HCT116 (cell line): Measurements from ENCODE around the gene WDR72. TPM values are rescaled to one million over a fixed set of nuclear protein-coding genes. Genes with fewer than 3 reads are reported as not detected.

Experiments
- ATAC-seq: fragments of 200-7000 bp; cut with Tn5 transposase; 2 replicates; pipeline ENCODE4 v1.9.1; 2020; ENCODE audit warnings: mild to moderate bottlenecking, moderate library complexity
- BruUV-seq: library from RNA; stranded (reverse); fragments of 400-500 nt; replicated peaks from 2 replicates; lab custom pipeline; 2021; lab: Mats Ljungman, UMichigan
- CTCF ChIA-PET: fragments of 300-600 bp; sonication (Branson Sonifier 250); formaldehyde crosslinking; loops from one replicate; lab custom pipeline; 2021; ENCODE audit warnings: antibody characterized with exemption; lab: Charles Lee
- POLR2A ChIA-PET: fragments of 300-600, 350-600 bp; sonication (Branson Sonifier 250); formaldehyde crosslinking; loops from one replicate; lab custom pipeline; 2021; ENCODE audit warnings: antibody characterized with exemption; lab: Charles Lee
- RAD21 ChIA-PET, 2 experiments: fragments of 300-600 bp; sonication (Branson Sonifier 250); formaldehyde crosslinking; loops; one replicate each; lab custom pipeline; 2023; ENCODE audit warnings: low total read pairs in 2 of 2; ENCODE audit not compliant: uncharacterized antibody in 2 of 2, unreplicated experiment in 2 of 2, low non-redundant PET in 1 of 2; lab: Charles Lee
- DNase-seq: peaks from one replicate; pipeline ENCODE4 v3.0.0-alpha.2; 2010; ENCODE audit warnings: low read depth, low spot score
- H2AFZ ChIP-seq: fragments of 200-600 bp; shearing (Covaris generic), sonication (generic); 2 replicates; pipeline ENCODE4 v1.6.1; 2017; ENCODE audit warnings: low read depth, mixed run types, mixed read lengths, antibody characterized with exemption, low read length; ENCODE audit not compliant: poor library complexity, severe bottlenecking
- H3K27ac ChIP-seq: 2 replicates; pipeline ENCODE4 v1.5.1; 2012; ENCODE audit warnings: low read depth, low read length
- H3K27me3 ChIP-seq: fragments of 200-600 bp; sonication (generic); 2 replicates; pipeline ENCODE4 v1.6.1; 2016; ENCODE audit warnings: mixed run types, low read length, mixed read lengths; ENCODE audit not compliant: insufficient read depth
- H3K36me3 ChIP-seq, 2 experiments: fragments of 200-500 bp in 1 of 2; fragments of 200-600 bp in 1 of 2; sonication (Bioruptor generic) in 1 of 2; sonication (generic) in 1 of 2; 2 replicates each; pipeline versions ENCODE4 v1.5.1 to v1.6.1; 2014 to 2016; ENCODE audit warnings: low read length in 2 of 2, inconsistent platforms in 1 of 2, mixed read lengths in 1 of 2, mixed run types in 1 of 2; ENCODE audit not compliant: insufficient read depth in 2 of 2, control insufficient read depth in 1 of 2
- H3K4me1 ChIP-seq, 2 experiments: fragments of 200-600 bp in 1 of 2; sonication (generic) in 1 of 2; 2 replicates each; pipeline versions ENCODE4 v1.5.1 to v1.6.1; 2012 to 2017; ENCODE audit warnings: low read length in 2 of 2, inconsistent platforms in 1 of 2, mild to moderate bottlenecking in 1 of 2, mixed read lengths in 1 of 2, mixed run types in 1 of 2, moderate library complexity in 1 of 2; ENCODE audit not compliant: insufficient read depth in 2 of 2, control insufficient read depth in 1 of 2
- H3K4me2 ChIP-seq: fragments of 200-600 bp; sonication (generic); 2 replicates; pipeline ENCODE4 v1.6.1; 2017; ENCODE audit warnings: mixed run types, low read length, mixed read lengths
- H3K4me3 ChIP-seq, 2 experiments: fragments of 200-600 bp in 1 of 2; sonication (generic) in 1 of 2; replicated peaks in 1 of 2; 2 replicates each; pipeline ENCODE4 v1.5.1; 2011 to 2016; ENCODE audit warnings: low read length in 2 of 2, control low read depth in 1 of 2, low read depth in 1 of 2, mild to moderate bottlenecking in 1 of 2, mixed read lengths in 1 of 2, mixed run types in 1 of 2
- H3K79me2 ChIP-seq: fragments of 200-600 bp; sonication (generic); 2 replicates; pipeline ENCODE4 v1.6.1; 2017; ENCODE audit warnings: mild to moderate bottlenecking, mixed run types, low read length, moderate library complexity, mixed read lengths; ENCODE audit not compliant: insufficient read depth
- H3K9ac ChIP-seq: fragments of 200-600 bp; sonication (generic); 2 replicates; pipeline ENCODE4 v1.6.1; 2016; ENCODE audit warnings: low read length, mixed read lengths
- H3K9me2 ChIP-seq: fragments of 200-600 bp; sonication (generic), shearing (Covaris generic); 2 replicates; pipeline ENCODE4 v1.6.1; 2017; ENCODE audit warnings: mixed run types, mild to moderate bottlenecking, moderate library complexity; ENCODE audit not compliant: insufficient read depth
- H3K9me3 ChIP-seq, 2 experiments: fragments of 200-500 bp in 1 of 2; fragments of 200-600 bp in 1 of 2; sonication (Bioruptor generic) in 1 of 2; sonication (generic) in 1 of 2; 2 replicates each; pipeline ENCODE4 v1.6.1; 2014 to 2017; ENCODE audit warnings: low read length in 2 of 2, mixed read lengths in 2 of 2, inconsistent platforms in 1 of 2, low read depth in 1 of 2, mild to moderate bottlenecking in 1 of 2, mixed run types in 1 of 2, moderate library complexity in 1 of 2; ENCODE audit not compliant: control insufficient read depth in 1 of 2, insufficient read depth in 1 of 2
- H4K20me1 ChIP-seq: fragments of 200-600 bp; sonication (generic), shearing (Covaris generic); 2 replicates; pipeline ENCODE4 v1.6.1; 2017; ENCODE audit warnings: mixed run types, mild to moderate bottlenecking, moderate library complexity; ENCODE audit not compliant: insufficient read depth
- CEBPB ChIP-seq: IDR thresholded peaks from 2 replicates; pipeline ENCODE4 v1.6.1; 2012; ENCODE audit warnings: low read depth
- EGR1 ChIP-seq: IDR thresholded peaks from 2 replicates; pipeline ENCODE4 v1.6.1; 2012; ENCODE audit warnings: low read depth
- EZH2 ChIP-seq: fragments of 200-600 bp; sonication (generic); IDR thresholded peaks from 2 replicates; pipeline ENCODE4 v1.6.1; 2017; ENCODE audit warnings: antibody characterized with exemption, mixed run types
- JUND ChIP-seq: IDR thresholded peaks from 2 replicates; pipeline ENCODE4 v1.6.1; 2012
- POLR2A ChIP-seq: IDR thresholded peaks from 2 replicates; pipeline ENCODE4 v1.7.0; 2011; ENCODE audit warnings: borderline replicate concordance; ENCODE audit not compliant: insufficient read depth, insufficient read length; ENCODE audit errors: extremely low read depth
- POLR2AphosphoS5 ChIP-seq: IDR thresholded peaks from 2 replicates; pipeline ENCODE4 v1.6.1; 2011; ENCODE audit warnings: mild to moderate bottlenecking, low read depth, low read length, moderate library complexity
- SP1 ChIP-seq: IDR thresholded peaks from 2 replicates; pipeline ENCODE4 v1.6.1; 2012; ENCODE audit warnings: low read depth
- SRF ChIP-seq: IDR thresholded peaks from 2 replicates; pipeline ENCODE4 v1.6.1; 2012; ENCODE audit warnings: low read depth
- ZBTB33 ChIP-seq: IDR thresholded peaks from 2 replicates; pipeline ENCODE4 v1.6.1; 2011; ENCODE audit warnings: mild to moderate bottlenecking, low read length, moderate library complexity; ENCODE audit not compliant: insufficient replicate concordance; ENCODE audit errors: extremely low read depth
- ZNF274 ChIP-seq: fragments of 200-500 bp; sonication (Bioruptor generic); IDR thresholded peaks from 2 replicates; pipeline ENCODE4 v1.6.1; 2014; ENCODE audit warnings: mild to moderate bottlenecking, low read depth, low read length, inconsistent platforms
- intact Hi-C: fragments of 100-400 bp; cut with micrococcal nuclease; formaldehyde crosslinking; loops from 2 replicates; pipeline ENCODE4 v1.10.0; 2022
- total RNA-seq: library from RNA; stranded (reverse); gene quantifications from one replicate; pipeline ENCODE4 v1.2.1, GENCODE V29; 2021; ENCODE audit not compliant: unreplicated experiment
- TF ChIP-seq, protein P1 (sequence below): IDR thresholded peaks from 2 replicates; pipeline ENCODE4 v1.6.1; 2012

WDR72 gene
- total RNA-seq, 1 experiment from 2014 or later: 5.8 TPM

GRCh38 chr15:53470743-53471142 is 288.7 kb downstream of the WDR72 start:
- Histone ChIP-seq H3K9ac (no peak overlapping the region), H3K9me3 (peaks cover 0 to 3% of the 10 kb centered on the region in 2 experiments; a peak in 2 of 4 replicates), H3K4me3 (no peak overlapping the region), H3K9me2 (no peaks in the 10 kb centered on the region), H3K79me2 (no peaks in the 10 kb centered on the region), H2AFZ (no peak overlapping the region), H4K20me1 (no peaks in the 10 kb centered on the region), H3K27me3 (0 out of 2 replicates have a peak, but pooled peaks cover 12% of the 10 kb centered on the region), H3K4me2 (no peak overlapping the region), H3K27ac (no peak overlapping the region), H3K4me1 (no peaks in the 10 kb centered on the region), H3K36me3 (no peaks in the 10 kb centered on the region)
- no peak for ATAC-seq
- intact Hi-C loops: loop anchor here (5.0 kb wide), 1 partner anchor 38 kb away; no protein-coding TSS in a partner anchor
- ChIA-PET POLR2A (no interaction called here), CTCF (no interaction called here), RAD21 (no interaction called here)
- TF ChIP-seq EZH2 (no peak), ZBTB33 (no peak), EGR1 (no peak), JUND (no peak), ZNF274 (no peak), SRF (no peak), CEBPB (no peak), POLR2AphosphoS5 (no peak), SP1 (no peak), POLR2A (no peak)
- TF ChIP-seq, protein P1, sequence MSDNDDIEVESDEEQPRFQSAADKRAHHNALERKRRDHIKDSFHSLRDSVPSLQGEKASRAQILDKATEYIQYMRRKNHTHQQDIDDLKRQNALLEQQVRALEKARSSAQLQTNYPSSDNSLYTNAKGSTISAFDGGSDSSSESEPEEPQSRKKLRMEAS: no peak
- DNase-seq: no peak
- no TSS peak for BruUV-seq
